Mesenteric fat pad (tissue), 1 donor: Measurements from ENCODE around the gene NCAPG. TPM values are rescaled to one million over a fixed set of nuclear protein-coding genes. Genes with fewer than 3 reads are reported as not detected.

Source experiments
- DNase-seq: peaks from one replicate; pipeline ENCODE4 v3.0.0-alpha.2; 2020; ENCODE audit warnings: low spot score
- total RNA-seq: library from RNA; stranded (reverse); fragmentation: NEBNext Ultra II Directional; extraction: Animal tissue kit (Norgen Biotek cat#: 25700); gene quantifications from one replicate; pipeline ENCODE4 v1.2.1, GENCODE V29; 2021
- donor health status: DM: yes; HTN: yes; CAD: no.

NCAPG gene
- total RNA-seq, 1 donor from 2014 or later = 0.26 TPM

- DNase-seq = no peak
These were observed 56.5 kb downstream of the NCAPG start for GRCh38 chr4:17867276-17867675.

- no peak for DNase-seq
These were observed 58.5 kb downstream of the NCAPG start for GRCh38 chr4:17869327-17869726.

- no peak for DNase-seq
These were observed 64.8 kb downstream of the NCAPG start for GRCh38 chr4:17875402-17876070.

- no peak for DNase-seq
These were observed 66.2 kb downstream of the NCAPG start for GRCh38 chr4:17876943-17877342.

- DNase-seq = no peak
These were observed 66.9 kb downstream of the NCAPG start for GRCh38 chr4:17877661-17878060.

GRCh38 chr4:17884063-17884462 lies 73.3 kb downstream of the NCAPG start:
- no peak for DNase-seq

- DNase-seq = no peak
These were observed 73.7 kb downstream of the NCAPG start for GRCh38 chr4:17884511-17884910.

GRCh38 chr4:17889692-17890091 lies 78.9 kb downstream of the NCAPG start:
- no peak for DNase-seq

- DNase-seq = no peak
These were observed 83.6 kb downstream of the NCAPG start for GRCh38 chr4:17894421-17894820.

Other genes starting within 250 kb of the NCAPG start
- gene LAP3, start 233.8 kb upstream of the NCAPG start, total RNA-seq = 110 TPM
- gene MED28, start 196.3 kb upstream of the NCAPG start, total RNA-seq = 30.7 TPM
- gene FAM184B, start 29.4 kb upstream of the NCAPG start, total RNA-seq = not detected
- gene DCAF16, start 222 bp upstream of the NCAPG start, total RNA-seq = 23.1 TPM
- gene LCORL, start 210.8 kb downstream of the NCAPG start, total RNA-seq = 10.0 TPM